ENCODE measurements around the gene TIMELESS.
"Not testable (repeated sequence)": the region's sequence is repeated elsewhere in the genome, so short reads cannot be mapped to it uniquely, and the experiment has no call there.

TIMELESS gene

DNA sequence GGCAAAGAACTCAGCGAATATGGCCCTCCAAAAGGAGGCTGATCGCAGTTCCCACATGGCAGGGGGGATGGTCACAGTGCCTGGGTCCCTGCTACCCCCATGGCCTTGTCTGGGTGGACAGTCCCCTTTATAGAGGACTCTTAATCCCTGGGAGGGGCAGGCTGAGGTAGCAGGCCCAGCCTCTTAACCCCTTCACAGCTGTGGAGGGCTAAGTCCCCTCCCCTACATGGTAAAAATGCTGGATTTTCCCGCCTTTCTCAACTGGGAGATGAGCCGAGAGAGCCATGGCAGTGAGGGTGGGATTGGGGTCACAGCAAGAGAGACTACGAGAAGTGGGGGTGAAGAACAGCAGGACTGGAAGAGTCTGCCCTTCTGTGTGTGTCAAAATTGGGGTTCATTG is 5.3 kb upstream of the TIMELESS start, which contains the start of gene MIP:
Gene MIP (minus strand): TSS at position 101 of the 400 bp plus-strand sequence. CDS start 44 bp downstream, at position 57.
- in situ Hi-C loops (cut with HindIII; ENCODE audit: low pct_unique_long_range_greater_than_20kb, low sequenced_read_pairs), result no loop called here
- DNase-seq (ENCODE audit: low read depth in 1 of 2, low spot score in 1 of 2), result no peak
- no peak for TF ChIP-seq JUND (IDR thresholded peaks at IDR 0.05; ENCODE audit: low read depth)

DNA sequence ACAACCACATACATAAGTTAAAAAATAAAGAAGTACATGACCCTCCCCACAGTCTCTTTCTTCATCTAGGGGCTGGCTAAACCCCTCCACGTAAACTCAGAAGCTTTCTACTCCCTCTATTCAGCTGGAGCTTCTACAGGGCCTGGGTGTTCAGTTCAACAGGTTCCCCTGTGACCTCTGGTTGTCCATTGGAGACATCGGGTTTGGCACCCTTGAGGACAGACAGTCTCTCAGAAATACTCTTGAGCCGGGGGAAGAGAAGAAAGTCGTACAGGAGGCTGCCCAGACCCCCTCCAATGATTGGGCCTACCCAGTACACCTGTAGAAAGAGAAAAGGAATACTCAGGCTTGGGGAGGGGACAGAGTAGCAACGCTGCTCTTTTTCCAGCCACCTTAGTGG is 1.9 kb upstream of the TIMELESS start:
- in situ Hi-C loops (cut with HindIII; ENCODE audit: low pct_unique_long_range_greater_than_20kb, low sequenced_read_pairs), result no loop called here
- DNase-seq (ENCODE audit: low read depth in 1 of 2, low spot score in 1 of 2), result no peak
- TF ChIP-seq JUND (IDR thresholded peaks at IDR 0.05; ENCODE audit: low read depth), result no peak

DNA sequence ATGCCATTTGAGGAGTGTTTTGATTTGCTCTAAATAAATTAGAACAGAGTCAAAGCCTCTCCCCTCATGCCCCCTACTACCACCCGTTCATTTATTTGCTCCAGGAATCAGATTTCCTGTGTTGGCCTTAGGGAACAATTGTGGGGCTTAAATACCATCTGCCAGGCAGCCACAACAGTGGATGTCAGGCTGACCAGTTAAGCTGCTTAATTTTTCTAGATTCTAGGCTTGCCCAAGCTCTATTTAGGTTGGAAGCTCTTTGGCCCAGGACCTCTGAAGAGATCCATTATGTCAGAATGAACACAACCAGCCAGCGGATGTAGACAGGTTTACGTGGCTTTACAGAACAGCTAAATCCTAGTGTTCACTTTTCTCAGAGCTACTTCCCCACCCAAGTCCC is 1.0 kb upstream of the TIMELESS start:
- in situ Hi-C loops (cut with HindIII; ENCODE audit: low pct_unique_long_range_greater_than_20kb, low sequenced_read_pairs), result no loop called here
- DNase-seq (ENCODE audit: low read depth in 1 of 2, low spot score in 1 of 2), result no peak
- TF ChIP-seq JUND (IDR thresholded peaks at IDR 0.05; ENCODE audit: low read depth), result no peak

DNA sequence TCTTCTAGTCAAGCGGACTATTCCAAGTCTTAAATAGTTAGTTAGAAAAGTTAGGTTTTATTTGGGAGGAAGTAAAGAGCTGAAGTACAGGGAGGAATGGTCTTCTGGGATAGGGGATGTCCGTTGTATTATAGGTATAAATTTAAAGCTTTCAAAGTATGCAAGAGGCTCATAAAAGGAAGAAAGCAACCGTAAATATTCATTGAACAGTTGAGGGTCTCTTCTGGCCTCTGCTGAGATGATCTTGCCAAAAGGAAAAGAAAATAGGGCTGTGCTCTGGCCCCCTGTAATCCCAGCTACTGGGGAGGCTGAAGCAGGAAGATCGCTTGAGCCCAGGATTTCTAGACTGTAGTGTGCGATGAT is 377 bp upstream of the TIMELESS start:
- in situ Hi-C loops (cut with HindIII; ENCODE audit: low pct_unique_long_range_greater_than_20kb, low sequenced_read_pairs), result no loop called here
- DNase-seq (ENCODE audit: low read depth in 1 of 2, low spot score in 1 of 2), result no peak
- TF ChIP-seq JUND (IDR thresholded peaks at IDR 0.05; ENCODE audit: low read depth), result no peak

DNA sequence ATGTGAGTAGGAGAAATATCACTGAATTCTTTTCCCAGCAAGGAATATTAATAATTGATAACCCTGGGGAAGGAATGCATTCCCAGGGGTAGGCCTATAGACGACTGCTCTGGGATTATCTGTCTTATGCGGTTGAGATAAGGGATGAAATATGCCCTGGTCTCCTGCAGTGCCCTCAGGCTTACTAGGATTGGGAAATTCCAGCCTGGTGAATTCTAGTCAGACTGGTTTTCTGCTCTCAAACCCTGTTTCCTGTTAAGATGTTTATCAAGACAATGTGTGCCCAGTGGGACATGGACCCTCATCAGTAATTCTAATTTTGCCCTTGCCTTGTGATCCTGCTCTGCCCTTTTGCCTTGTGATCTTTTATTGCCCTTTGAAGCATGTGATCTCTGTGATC is 6.0 kb downstream of the TIMELESS start:
- peak in 1 of 2 experiments; percentile 53 for DNase-seq (ENCODE audit: low read depth in 1 of 2, low spot score in 1 of 2)
- in situ Hi-C loops (cut with HindIII; ENCODE audit: low pct_unique_long_range_greater_than_20kb, low sequenced_read_pairs), result not testable (repeated sequence)

DNA sequence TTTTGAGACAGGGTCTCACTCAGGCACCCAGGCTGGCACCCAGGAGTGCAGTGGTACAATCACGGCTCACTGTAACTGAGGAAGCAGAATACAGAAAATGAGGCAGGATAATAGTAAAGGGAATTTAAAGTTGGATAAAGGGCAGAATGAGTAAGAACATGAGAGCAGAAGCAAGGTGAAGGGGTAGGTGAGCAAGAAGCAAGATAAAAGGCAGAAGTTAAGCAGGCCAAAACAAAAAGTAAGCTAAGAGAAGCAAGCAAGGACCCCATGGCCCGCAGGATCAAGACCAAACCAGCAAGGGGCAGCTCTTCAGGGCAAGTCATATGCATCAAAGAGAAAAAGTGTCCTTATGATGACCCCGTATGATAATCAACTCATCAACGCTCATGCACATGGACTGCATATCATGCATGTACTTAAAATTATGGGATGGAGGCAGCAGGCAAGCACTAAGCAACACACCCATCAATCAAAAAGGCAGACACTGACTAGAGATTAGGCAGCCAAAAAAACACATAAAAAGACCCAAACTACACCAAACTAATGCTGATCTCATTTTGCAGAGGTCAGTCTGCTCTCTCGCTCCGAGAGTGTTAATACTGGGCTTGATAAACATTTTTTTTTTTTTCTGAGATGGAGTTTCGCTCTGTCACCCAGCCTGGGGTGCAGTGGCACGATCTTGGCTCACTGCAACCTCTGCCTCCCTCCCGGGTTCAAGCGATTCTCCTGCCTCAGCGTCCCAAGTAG is 11.6 kb downstream of the TIMELESS start:
- DNase-seq (ENCODE audit: low read depth in 1 of 2, low spot score in 1 of 2), result no peak
- TF ChIP-seq JUND (IDR thresholded peaks at IDR 0.05; ENCODE audit: low read depth), result no peak
- in situ Hi-C loops (cut with HindIII; ENCODE audit: low pct_unique_long_range_greater_than_20kb, low sequenced_read_pairs), result no loop called here

DNA sequence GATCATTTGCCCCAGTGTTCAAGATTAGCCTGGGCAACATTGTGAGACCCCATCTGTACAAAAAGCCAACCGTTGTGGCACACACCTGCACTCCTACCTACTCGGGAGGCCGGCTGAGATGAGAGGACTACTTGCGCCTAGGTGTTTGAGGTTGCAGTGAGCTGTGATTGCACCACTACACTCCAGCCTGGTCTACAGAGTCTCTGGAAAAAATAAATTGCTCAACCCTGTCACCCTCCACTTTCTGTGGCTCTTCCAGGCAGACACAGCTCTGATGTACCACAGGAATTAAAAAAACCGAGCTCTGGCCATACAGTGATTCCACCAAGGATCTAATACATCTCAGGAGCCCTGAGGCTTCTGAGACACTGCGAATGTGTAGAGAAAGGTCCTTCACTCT is 14.4 kb downstream of the TIMELESS start:
- no peak for TF ChIP-seq JUND (IDR thresholded peaks at IDR 0.05; ENCODE audit: low read depth)
- no peak for DNase-seq (ENCODE audit: low read depth in 1 of 2, low spot score in 1 of 2)
- in situ Hi-C loops (cut with HindIII; ENCODE audit: low pct_unique_long_range_greater_than_20kb, low sequenced_read_pairs), result no loop called here

DNA sequence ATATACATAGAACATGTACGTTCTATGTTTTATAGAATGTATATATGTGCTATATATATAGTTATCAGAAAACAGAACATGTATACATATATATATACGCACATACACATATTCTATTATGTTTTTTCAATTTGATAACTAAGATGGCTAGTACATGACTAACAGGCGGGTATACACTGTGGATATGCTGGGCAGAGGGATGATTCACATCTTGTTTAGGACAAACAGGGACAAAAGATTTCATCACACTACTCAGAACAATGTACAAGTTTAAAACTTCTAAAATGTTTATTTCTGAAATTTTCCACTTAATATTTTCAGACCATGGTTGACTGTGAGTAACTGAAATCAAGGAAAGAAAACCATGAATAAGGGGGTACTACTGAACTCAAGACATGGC is 17.4 kb downstream of the TIMELESS start:
- no peak for TF ChIP-seq JUND (IDR thresholded peaks at IDR 0.05; ENCODE audit: low read depth)
- in situ Hi-C loops (cut with HindIII; ENCODE audit: low pct_unique_long_range_greater_than_20kb, low sequenced_read_pairs), result no loop called here
- no peak for DNase-seq (ENCODE audit: low read depth in 1 of 2, low spot score in 1 of 2)

DNA sequence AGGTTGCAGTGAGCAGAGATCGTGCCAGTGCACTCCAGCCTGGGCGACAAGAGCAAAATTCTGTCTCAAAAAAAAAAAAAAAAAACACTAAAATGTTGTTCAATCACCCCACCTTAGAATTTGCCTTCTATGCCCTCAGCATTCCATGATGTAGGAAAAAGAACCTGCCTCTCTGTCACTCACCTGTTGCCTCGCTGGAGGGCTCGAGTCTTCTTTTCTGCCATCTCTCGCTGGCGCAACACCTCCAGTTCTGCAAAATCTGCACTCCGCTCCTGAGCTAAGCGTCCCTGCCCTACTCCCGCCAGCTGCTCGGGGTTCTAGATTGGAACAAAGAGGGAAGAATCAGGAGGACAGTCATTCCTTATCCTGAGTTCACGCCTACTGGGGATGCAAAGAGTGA is 17.9 kb downstream of the TIMELESS start:
- TF ChIP-seq JUND (IDR thresholded peaks at IDR 0.05; ENCODE audit: low read depth), result no peak
- in situ Hi-C loops (cut with HindIII; ENCODE audit: low pct_unique_long_range_greater_than_20kb, low sequenced_read_pairs), result no loop called here
- DNase-seq (ENCODE audit: low read depth in 1 of 2, low spot score in 1 of 2), result no peak

DNA sequence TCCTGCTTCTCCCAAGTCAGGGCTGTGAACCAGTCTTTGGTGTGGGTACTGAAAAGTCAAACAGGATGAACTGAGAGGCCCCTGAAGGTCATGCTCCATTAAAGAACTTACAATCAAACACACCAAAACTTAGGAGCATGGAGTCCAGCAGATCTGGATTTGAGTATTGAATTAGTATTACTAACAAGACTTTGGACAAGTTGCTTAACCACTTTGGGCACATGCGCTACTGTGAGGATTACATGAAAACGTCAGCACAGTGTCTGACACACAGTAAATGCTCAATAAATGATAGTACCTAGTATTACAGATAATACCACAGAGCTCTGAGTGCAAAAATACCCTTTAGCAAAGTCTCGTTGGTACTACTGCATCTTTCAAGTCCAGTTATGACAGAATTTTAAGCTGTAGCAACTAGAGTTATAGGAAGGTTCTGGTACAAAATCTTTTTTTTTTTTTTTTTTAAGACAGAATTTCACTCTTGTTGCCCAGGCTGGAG is 23.2 kb downstream of the TIMELESS start:
- in situ Hi-C loops (cut with HindIII; ENCODE audit: low pct_unique_long_range_greater_than_20kb, low sequenced_read_pairs), result no loop called here
- no peak for DNase-seq (ENCODE audit: low read depth in 1 of 2, low spot score in 1 of 2)
- no peak for TF ChIP-seq JUND (IDR thresholded peaks at IDR 0.05; ENCODE audit: low read depth)

DNA sequence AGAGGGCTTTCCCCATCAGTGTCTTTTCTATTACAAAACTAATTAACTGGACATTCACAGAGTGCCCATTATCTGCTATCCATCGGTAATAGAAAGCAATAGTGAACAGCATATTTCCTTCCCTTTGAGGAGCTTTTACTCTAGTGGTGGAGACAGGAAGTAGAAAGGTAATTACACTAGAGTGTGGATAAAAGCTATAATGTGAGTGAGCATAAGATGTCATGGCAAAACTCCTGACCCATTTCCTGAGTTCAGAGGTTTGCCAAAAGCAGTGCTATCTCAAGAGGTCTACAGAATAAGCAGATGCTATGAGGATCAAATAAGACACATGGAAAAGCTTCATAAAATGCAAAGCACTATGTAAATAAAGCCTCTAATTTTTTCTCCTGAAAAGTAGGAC is 24.0 kb downstream of the TIMELESS start:
- no peak for DNase-seq (ENCODE audit: low read depth in 1 of 2, low spot score in 1 of 2)

DNA sequence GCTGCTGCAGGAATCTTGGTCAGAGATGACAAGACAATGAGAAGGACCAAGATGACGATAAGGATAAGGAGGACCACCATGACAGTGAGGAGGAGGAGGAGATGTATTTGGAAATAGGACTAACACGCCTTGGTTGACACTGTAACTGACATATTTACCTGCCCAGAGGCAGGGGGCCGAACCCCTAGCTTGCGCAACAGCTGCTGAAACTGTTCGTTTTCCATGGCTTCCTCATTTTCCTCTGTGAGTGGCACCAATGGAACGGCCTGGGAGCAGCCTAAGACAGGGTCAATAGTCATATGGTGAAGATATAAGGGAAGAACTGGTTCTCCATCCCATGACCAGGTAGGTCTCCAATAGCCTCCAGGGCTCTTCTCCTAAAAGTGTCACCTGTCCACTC is 28.8 kb downstream of the TIMELESS start:
- TF ChIP-seq JUND (IDR thresholded peaks at IDR 0.05; ENCODE audit: low read depth), result no peak
- in situ Hi-C loops (cut with HindIII; ENCODE audit: low pct_unique_long_range_greater_than_20kb, low sequenced_read_pairs), result no loop called here
- no peak for DNase-seq (ENCODE audit: low read depth in 1 of 2, low spot score in 1 of 2)

More for the DNA sequence above, 24.0 kb downstream of the TIMELESS start:
- in situ Hi-C loops (cut with HindIII; ENCODE audit: low pct_unique_long_range_greater_than_20kb, low sequenced_read_pairs), result no loop called here
- no peak for TF ChIP-seq JUND (IDR thresholded peaks at IDR 0.05; ENCODE audit: low read depth)

DNA sequence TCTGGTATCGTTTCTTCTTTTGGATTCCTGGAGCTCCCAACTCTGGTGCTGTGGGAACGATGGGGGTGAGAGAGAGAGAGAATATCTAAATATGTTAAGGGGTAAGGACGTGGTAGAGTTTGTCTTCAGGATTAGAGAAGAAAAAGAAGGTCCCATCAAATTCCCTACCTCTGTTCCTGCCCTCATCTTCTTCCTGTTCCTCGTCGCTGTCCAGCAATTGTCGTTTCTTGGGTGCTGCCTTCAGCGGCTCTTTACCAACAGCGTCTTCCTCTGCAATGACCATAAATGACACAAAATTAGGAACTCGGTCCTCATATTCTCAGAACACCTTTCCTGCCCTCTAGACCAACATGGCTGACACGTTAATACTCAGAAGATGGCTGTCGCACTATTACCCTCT is 31.5 kb downstream of the TIMELESS start:
- in situ Hi-C loops (cut with HindIII; ENCODE audit: low pct_unique_long_range_greater_than_20kb, low sequenced_read_pairs), result no loop called here
- no peak for TF ChIP-seq JUND (IDR thresholded peaks at IDR 0.05; ENCODE audit: low read depth)
- no peak for DNase-seq (ENCODE audit: low read depth in 1 of 2, low spot score in 1 of 2)

DNA sequence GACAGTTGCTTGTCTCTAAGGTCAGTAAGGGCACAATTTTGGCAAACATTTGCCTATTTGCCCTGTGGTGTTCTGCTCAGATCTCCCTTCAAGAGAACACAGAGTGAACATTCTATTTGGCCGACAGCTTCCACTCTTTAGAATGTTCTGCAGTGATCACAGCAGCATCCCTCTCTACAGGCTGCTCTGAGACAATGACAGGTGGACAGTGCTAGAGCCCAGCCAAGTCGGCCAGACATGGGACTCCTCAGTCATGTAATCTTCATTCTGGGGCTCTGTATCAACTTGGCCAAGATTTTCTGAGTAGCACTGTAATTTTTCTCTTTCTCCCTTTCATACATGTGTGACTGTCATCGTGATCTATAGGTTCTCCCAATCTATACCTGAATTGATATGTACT is 34.8 kb downstream of the TIMELESS start:
- DNase-seq (ENCODE audit: low read depth in 1 of 2, low spot score in 1 of 2), result no peak
- TF ChIP-seq JUND (IDR thresholded peaks at IDR 0.05; ENCODE audit: low read depth), result no peak
- in situ Hi-C loops (cut with HindIII; ENCODE audit: low pct_unique_long_range_greater_than_20kb, low sequenced_read_pairs), result no loop called here
